HCT116 (cell line): ENCODE measurements around the gene PCDH9. TPM values are rescaled to one million over a fixed set of nuclear protein-coding genes. Genes with fewer than 3 reads are reported as not detected.

Experiments
- ATAC-seq: fragments of 200-7000 bp; cut with Tn5 transposase; 2 replicates; pipeline ENCODE4 v1.9.1; 2020; ENCODE audit warnings: mild to moderate bottlenecking, moderate library complexity
- BruUV-seq: library from RNA; stranded (reverse); fragments of 400-500 nt; replicated peaks from 2 replicates; lab custom pipeline; 2021; lab: Mats Ljungman, UMichigan
- CTCF ChIA-PET: fragments of 300-600 bp; sonication (Branson Sonifier 250); formaldehyde crosslinking; loops from one replicate; lab custom pipeline; 2021; ENCODE audit warnings: antibody characterized with exemption; lab: Charles Lee
- POLR2A ChIA-PET: fragments of 300-600, 350-600 bp; sonication (Branson Sonifier 250); formaldehyde crosslinking; loops from one replicate; lab custom pipeline; 2021; ENCODE audit warnings: antibody characterized with exemption; lab: Charles Lee
- RAD21 ChIA-PET, 2 experiments: fragments of 300-600 bp; sonication (Branson Sonifier 250); formaldehyde crosslinking; loops; one replicate each; lab custom pipeline; 2023; ENCODE audit warnings: low total read pairs in 2 of 2; ENCODE audit not compliant: uncharacterized antibody in 2 of 2, unreplicated experiment in 2 of 2, low non-redundant PET in 1 of 2; lab: Charles Lee
- DNase-seq: peaks from one replicate; pipeline ENCODE4 v3.0.0-alpha.2; 2010; ENCODE audit warnings: low read depth, low spot score
- H2AFZ ChIP-seq: fragments of 200-600 bp; shearing (Covaris generic), sonication (generic); 2 replicates; pipeline ENCODE4 v1.6.1; 2017; ENCODE audit warnings: low read depth, mixed run types, mixed read lengths, antibody characterized with exemption, low read length; ENCODE audit not compliant: poor library complexity, severe bottlenecking
- H3K27ac ChIP-seq: 2 replicates; pipeline ENCODE4 v1.5.1; 2012; ENCODE audit warnings: low read depth, low read length
- H3K27me3 ChIP-seq: fragments of 200-600 bp; sonication (generic); 2 replicates; pipeline ENCODE4 v1.6.1; 2016; ENCODE audit warnings: mixed run types, low read length, mixed read lengths; ENCODE audit not compliant: insufficient read depth
- H3K36me3 ChIP-seq, 2 experiments: fragments of 200-500 bp in 1 of 2; fragments of 200-600 bp in 1 of 2; sonication (Bioruptor generic) in 1 of 2; sonication (generic) in 1 of 2; 2 replicates each; pipeline versions ENCODE4 v1.5.1 to v1.6.1; 2014 to 2016; ENCODE audit warnings: low read length in 2 of 2, inconsistent platforms in 1 of 2, mixed read lengths in 1 of 2, mixed run types in 1 of 2; ENCODE audit not compliant: insufficient read depth in 2 of 2, control insufficient read depth in 1 of 2
- H3K4me1 ChIP-seq, 2 experiments: fragments of 200-600 bp in 1 of 2; sonication (generic) in 1 of 2; 2 replicates each; pipeline versions ENCODE4 v1.5.1 to v1.6.1; 2012 to 2017; ENCODE audit warnings: low read length in 2 of 2, inconsistent platforms in 1 of 2, mild to moderate bottlenecking in 1 of 2, mixed read lengths in 1 of 2, mixed run types in 1 of 2, moderate library complexity in 1 of 2; ENCODE audit not compliant: insufficient read depth in 2 of 2, control insufficient read depth in 1 of 2
- H3K4me2 ChIP-seq: fragments of 200-600 bp; sonication (generic); 2 replicates; pipeline ENCODE4 v1.6.1; 2017; ENCODE audit warnings: mixed run types, low read length, mixed read lengths
- H3K4me3 ChIP-seq, 2 experiments: fragments of 200-600 bp in 1 of 2; sonication (generic) in 1 of 2; replicated peaks in 1 of 2; 2 replicates each; pipeline ENCODE4 v1.5.1; 2011 to 2016; ENCODE audit warnings: low read length in 2 of 2, control low read depth in 1 of 2, low read depth in 1 of 2, mild to moderate bottlenecking in 1 of 2, mixed read lengths in 1 of 2, mixed run types in 1 of 2
- H3K79me2 ChIP-seq: fragments of 200-600 bp; sonication (generic); 2 replicates; pipeline ENCODE4 v1.6.1; 2017; ENCODE audit warnings: mild to moderate bottlenecking, mixed run types, low read length, moderate library complexity, mixed read lengths; ENCODE audit not compliant: insufficient read depth
- H3K9ac ChIP-seq: fragments of 200-600 bp; sonication (generic); 2 replicates; pipeline ENCODE4 v1.6.1; 2016; ENCODE audit warnings: low read length, mixed read lengths
- H3K9me2 ChIP-seq: fragments of 200-600 bp; sonication (generic), shearing (Covaris generic); 2 replicates; pipeline ENCODE4 v1.6.1; 2017; ENCODE audit warnings: mixed run types, mild to moderate bottlenecking, moderate library complexity; ENCODE audit not compliant: insufficient read depth
- H3K9me3 ChIP-seq, 2 experiments: fragments of 200-500 bp in 1 of 2; fragments of 200-600 bp in 1 of 2; sonication (Bioruptor generic) in 1 of 2; sonication (generic) in 1 of 2; 2 replicates each; pipeline ENCODE4 v1.6.1; 2014 to 2017; ENCODE audit warnings: low read length in 2 of 2, mixed read lengths in 2 of 2, inconsistent platforms in 1 of 2, low read depth in 1 of 2, mild to moderate bottlenecking in 1 of 2, mixed run types in 1 of 2, moderate library complexity in 1 of 2; ENCODE audit not compliant: control insufficient read depth in 1 of 2, insufficient read depth in 1 of 2
- H4K20me1 ChIP-seq: fragments of 200-600 bp; sonication (generic), shearing (Covaris generic); 2 replicates; pipeline ENCODE4 v1.6.1; 2017; ENCODE audit warnings: mixed run types, mild to moderate bottlenecking, moderate library complexity; ENCODE audit not compliant: insufficient read depth
- CBX3 ChIP-seq: IDR thresholded peaks from 2 replicates; pipeline ENCODE4 v1.6.1; 2012; ENCODE audit warnings: low read depth
- CEBPB ChIP-seq: IDR thresholded peaks from 2 replicates; pipeline ENCODE4 v1.6.1; 2012; ENCODE audit warnings: low read depth
- ELF1 ChIP-seq: IDR thresholded peaks from 2 replicates; pipeline ENCODE4 v1.6.1; 2012; ENCODE audit warnings: low read depth, borderline replicate concordance
- EZH2 ChIP-seq: fragments of 200-600 bp; sonication (generic); IDR thresholded peaks from 2 replicates; pipeline ENCODE4 v1.6.1; 2017; ENCODE audit warnings: antibody characterized with exemption, mixed run types
- FOSL1 ChIP-seq: IDR thresholded peaks from 2 replicates; pipeline ENCODE4 v1.6.1; 2012; ENCODE audit warnings: low read depth
- JUND ChIP-seq: IDR thresholded peaks from 2 replicates; pipeline ENCODE4 v1.6.1; 2012
- POLR2A ChIP-seq: IDR thresholded peaks from 2 replicates; pipeline ENCODE4 v1.7.0; 2011; ENCODE audit warnings: borderline replicate concordance; ENCODE audit not compliant: insufficient read depth, insufficient read length; ENCODE audit errors: extremely low read depth
- POLR2AphosphoS5 ChIP-seq: IDR thresholded peaks from 2 replicates; pipeline ENCODE4 v1.6.1; 2011; ENCODE audit warnings: mild to moderate bottlenecking, low read depth, low read length, moderate library complexity
- SIN3A ChIP-seq: IDR thresholded peaks from 2 replicates; pipeline ENCODE4 v1.6.1; 2012; ENCODE audit warnings: low read depth
- SRF ChIP-seq: IDR thresholded peaks from 2 replicates; pipeline ENCODE4 v1.6.1; 2012; ENCODE audit warnings: low read depth
- YY1 ChIP-seq: IDR thresholded peaks from 2 replicates; pipeline ENCODE4 v1.6.1; 2011; ENCODE audit warnings: low read length, low read depth, moderate library complexity, mild to moderate bottlenecking; ENCODE audit not compliant: insufficient replicate concordance; ENCODE audit errors: extremely low read depth
- ZBTB33 ChIP-seq: IDR thresholded peaks from 2 replicates; pipeline ENCODE4 v1.6.1; 2011; ENCODE audit warnings: mild to moderate bottlenecking, low read length, moderate library complexity; ENCODE audit not compliant: insufficient replicate concordance; ENCODE audit errors: extremely low read depth
- ZFX ChIP-seq: fragments of 450-650 bp; IDR thresholded peaks from 2 replicates; pipeline ENCODE4 v1.6.1; 2017
- intact Hi-C: fragments of 100-400 bp; cut with micrococcal nuclease; formaldehyde crosslinking; loops from 2 replicates; pipeline ENCODE4 v1.10.0; 2022
- total RNA-seq: library from RNA; stranded (reverse); gene quantifications from one replicate; pipeline ENCODE4 v1.2.1, GENCODE V29; 2021; ENCODE audit not compliant: unreplicated experiment
- TF ChIP-seq, protein P1 (sequence below): IDR thresholded peaks from 2 replicates; pipeline ENCODE4 v1.6.1; 2012

PCDH9 gene
- total RNA-seq, 1 experiment from 2014 or later = 0.02 TPM

- Histone ChIP-seq H3K4me2 (no peak overlapping the region), H3K27ac (no peak overlapping the region), H3K9me3 (no peaks in the 10 kb centered on the region), H3K4me1 (no peaks in the 10 kb centered on the region), H3K79me2 (no peaks in the 10 kb centered on the region), H3K4me3 (no peak overlapping the region), H3K36me3 (no peaks in the 10 kb centered on the region), H3K9me2 (no peaks in the 10 kb centered on the region), H4K20me1 (no peaks in the 10 kb centered on the region), H3K27me3 (no peaks in the 10 kb centered on the region), H3K9ac (no peak overlapping the region), H2AFZ (no peak overlapping the region)
- intact Hi-C loops = no loop called here
- RAD21 ChIA-PET = no interaction called here
- POLR2A ChIA-PET = no interaction called here
- no peak for ATAC-seq
- TF ChIP-seq ZBTB33 = no peak
- DNase-seq = no peak
- CTCF ChIA-PET = no interaction called here
- BruUV-seq = no TSS peak
Observed at GRCh38 chr13:66358564-66358963, 871.6 kb downstream of the PCDH9 start.

- POLR2A ChIA-PET = no interaction called here
- no peak overlapping the region for H3K27ac ChIP-seq
- ATAC-seq = no peak
- no peaks in the 10 kb centered on the region for H3K9me3 ChIP-seq
- no peak for TF ChIP-seq ZFX
- no peak for TF ChIP-seq CBX3
- no peak for TF ChIP-seq YY1
- no peak for TF ChIP-seq SIN3A
- TF ChIP-seq POLR2AphosphoS5 = no peak
- TF ChIP-seq ELF1 = no peak
- TF ChIP-seq EZH2 = no peak
- TF ChIP-seq JUND = no peak
- TF ChIP-seq SRF = no peak
- TF ChIP-seq, protein P1, sequence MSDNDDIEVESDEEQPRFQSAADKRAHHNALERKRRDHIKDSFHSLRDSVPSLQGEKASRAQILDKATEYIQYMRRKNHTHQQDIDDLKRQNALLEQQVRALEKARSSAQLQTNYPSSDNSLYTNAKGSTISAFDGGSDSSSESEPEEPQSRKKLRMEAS = no peak
- no peak for TF ChIP-seq FOSL1
- TF ChIP-seq CEBPB = no peak
- no peak for TF ChIP-seq POLR2A
- no peak overlapping the region for H3K9ac ChIP-seq
- no peaks in the 10 kb centered on the region for H3K36me3 ChIP-seq
- no peaks in the 10 kb centered on the region for H3K27me3 ChIP-seq
- no peak overlapping the region for H3K4me2 ChIP-seq
- DNase-seq = no peak
- no peak overlapping the region for H3K4me3 ChIP-seq
- no TSS peak for BruUV-seq
- intact Hi-C loops = no loop called here
- no peaks in the 10 kb centered on the region for H4K20me1 ChIP-seq
- H2AFZ ChIP-seq = no peak overlapping the region
- no peaks in the 10 kb centered on the region for H3K79me2 ChIP-seq
- CTCF ChIA-PET = no interaction called here
- no peaks in the 10 kb centered on the region for H3K9me2 ChIP-seq
- no peaks in the 10 kb centered on the region for H3K4me1 ChIP-seq
- RAD21 ChIA-PET = no interaction called here
Observed at GRCh38 chr13:66357463-66357862, 872.7 kb downstream of the PCDH9 start.
